H1 (cell line): ENCODE results near the gene GTF2IRD1. TPM values are rescaled to one million over a fixed set of nuclear protein-coding genes. Genes with fewer than 3 reads are reported as not detected.

Experiments
- SIX5 ChIP-seq: IDR thresholded peaks from 2 replicates; pipeline ENCODE4 v1.6.1; 2011; ENCODE audit warnings: mild to moderate bottlenecking, low read depth, low read length
- polyA plus RNA-seq, 7 experiments: library from polyadenylated mRNA; depleted of rRNA in 3 of 7; stranded (reverse) in 5 of 7; unstranded in 2 of 7; fragments of >200 nt in 5 of 7; fragments of 200-250 nt in 2 of 7; gene quantifications; 1 replicate in 5 of 7; 2 replicates in 1 of 7; 4 replicates in 1 of 7; pipeline versions ENCODE4 v1.2.1 to v1.2.3, GENCODE V29; 2011 to 2013; ENCODE audit warnings: missing spikeins in 2 of 7, mixed read lengths in 2 of 7
- total RNA-seq: library from RNA; stranded (reverse); fragmentation: NEBNext Ultra II Directional; extraction: Animal tissue kit (Norgen Biotek cat#: 25700); gene quantifications from 2 replicates; pipeline ENCODE4 v1.2.1, GENCODE V29; 2021
- TF ChIP-seq, protein P1 (sequence below): IDR thresholded peaks from 2 replicates; pipeline ENCODE4 v1.6.1; 2012; ENCODE audit warnings: inconsistent platforms
- TF ChIP-seq, protein P2 (sequence below), 3 experiments: IDR thresholded peaks; 1 replicate in 2 of 3; 2 replicates in 1 of 3; pipeline versions ENCODE4 v1.5.1 to v1.6.1; 2011; ENCODE audit warnings: low read length in 3 of 3, mild to moderate bottlenecking in 3 of 3, inconsistent platforms in 2 of 3, low read depth in 1 of 3, moderate library complexity in 1 of 3; ENCODE audit not compliant: insufficient read depth in 1 of 3; ENCODE audit errors: control extremely low read depth in 1 of 3

Gene GTF2IRD1
- total and polyA plus RNA-seq, 2 of the 8 experiments (the other 6 are each of a cell fraction or from before 2014, with no cell fraction given) = 27.4 to 45.4 TPM

DNA sequence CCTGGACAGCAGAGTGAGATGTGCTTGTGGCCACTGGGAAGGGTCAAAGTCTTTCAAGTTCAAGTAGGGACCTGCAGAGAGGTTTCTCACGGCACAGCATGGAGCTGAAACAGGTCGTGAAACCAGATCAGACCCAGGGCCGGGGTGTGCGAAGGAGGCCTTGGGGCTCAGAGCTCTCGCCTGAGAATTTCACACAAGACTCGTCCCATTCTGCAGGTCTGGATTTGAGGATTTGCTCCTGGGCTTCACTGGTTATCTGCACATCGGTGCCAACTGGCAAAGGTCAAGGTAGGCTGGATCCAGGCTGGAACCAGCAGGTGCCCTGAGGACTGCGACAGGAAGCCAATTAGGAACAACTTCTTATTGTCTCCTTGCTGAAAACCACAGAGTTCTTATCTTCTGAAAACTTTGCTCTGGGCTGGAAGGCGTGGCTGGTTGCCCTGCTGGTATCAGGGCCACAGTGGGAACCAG is 179.8 kb downstream of the GTF2IRD1 start (continued):
- TF ChIP-seq, protein P1, sequence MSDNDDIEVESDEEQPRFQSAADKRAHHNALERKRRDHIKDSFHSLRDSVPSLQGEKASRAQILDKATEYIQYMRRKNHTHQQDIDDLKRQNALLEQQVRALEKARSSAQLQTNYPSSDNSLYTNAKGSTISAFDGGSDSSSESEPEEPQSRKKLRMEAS = no peak
- TF ChIP-seq SIX5 = no peak
- TF ChIP-seq, protein P2, sequence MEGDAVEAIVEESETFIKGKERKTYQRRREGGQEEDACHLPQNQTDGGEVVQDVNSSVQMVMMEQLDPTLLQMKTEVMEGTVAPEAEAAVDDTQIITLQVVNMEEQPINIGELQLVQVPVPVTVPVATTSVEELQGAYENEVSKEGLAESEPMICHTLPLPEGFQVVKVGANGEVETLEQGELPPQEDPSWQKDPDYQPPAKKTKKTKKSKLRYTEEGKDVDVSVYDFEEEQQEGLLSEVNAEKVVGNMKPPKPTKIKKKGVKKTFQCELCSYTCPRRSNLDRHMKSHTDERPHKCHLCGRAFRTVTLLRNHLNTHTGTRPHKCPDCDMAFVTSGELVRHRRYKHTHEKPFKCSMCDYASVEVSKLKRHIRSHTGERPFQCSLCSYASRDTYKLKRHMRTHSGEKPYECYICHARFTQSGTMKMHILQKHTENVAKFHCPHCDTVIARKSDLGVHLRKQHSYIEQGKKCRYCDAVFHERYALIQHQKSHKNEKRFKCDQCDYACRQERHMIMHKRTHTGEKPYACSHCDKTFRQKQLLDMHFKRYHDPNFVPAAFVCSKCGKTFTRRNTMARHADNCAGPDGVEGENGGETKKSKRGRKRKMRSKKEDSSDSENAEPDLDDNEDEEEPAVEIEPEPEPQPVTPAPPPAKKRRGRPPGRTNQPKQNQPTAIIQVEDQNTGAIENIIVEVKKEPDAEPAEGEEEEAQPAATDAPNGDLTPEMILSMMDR (IDR thresholded peaks at IDR 0.05; ENCODE audit: control extremely low read depth in 1 of 3, insufficient read depth in 1 of 3, low read depth in 1 of 3, low read length in 3 of 3) = no peak
